ENCODE measurements around the gene DDO. TPM values are rescaled to one million over a fixed set of nuclear protein-coding genes. Genes with fewer than 3 reads are reported as not detected.

The DDO gene
- total RNA-seq, 2 donors from 2014 or later, result 4.4 to 13.7 TPM

- no peaks in the 10 kb centered on the region for H3K27me3 ChIP-seq
- DNase-seq (ENCODE audit: low spot score), result no peak
Observed at GRCh38 chr6:110440026-110440425, 24.7 kb upstream of the DDO start.

DNA sequence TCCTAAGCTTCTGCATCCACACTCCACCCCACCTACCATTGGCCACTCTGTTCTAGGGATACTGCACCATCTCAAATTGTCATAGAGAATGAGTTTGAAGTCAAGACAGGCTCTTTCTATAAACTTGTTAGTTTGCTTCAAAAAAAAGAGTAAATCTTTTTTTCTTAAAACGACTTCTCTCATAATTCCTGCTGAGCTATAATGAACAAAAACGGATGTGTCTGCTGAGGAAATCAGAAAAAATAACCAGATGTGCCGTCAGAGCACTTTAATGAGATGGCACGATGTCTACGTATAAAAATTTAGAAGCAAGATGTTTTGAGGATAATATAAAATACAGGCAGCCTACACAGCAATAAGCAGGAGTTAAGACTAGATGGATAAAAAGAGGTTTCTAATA lies 24.0 kb upstream of the DDO start:
- no peak for DNase-seq (ENCODE audit: low spot score)
- H3K4me3 ChIP-seq, result no peak overlapping the region
- TF ChIP-seq, protein P1, sequence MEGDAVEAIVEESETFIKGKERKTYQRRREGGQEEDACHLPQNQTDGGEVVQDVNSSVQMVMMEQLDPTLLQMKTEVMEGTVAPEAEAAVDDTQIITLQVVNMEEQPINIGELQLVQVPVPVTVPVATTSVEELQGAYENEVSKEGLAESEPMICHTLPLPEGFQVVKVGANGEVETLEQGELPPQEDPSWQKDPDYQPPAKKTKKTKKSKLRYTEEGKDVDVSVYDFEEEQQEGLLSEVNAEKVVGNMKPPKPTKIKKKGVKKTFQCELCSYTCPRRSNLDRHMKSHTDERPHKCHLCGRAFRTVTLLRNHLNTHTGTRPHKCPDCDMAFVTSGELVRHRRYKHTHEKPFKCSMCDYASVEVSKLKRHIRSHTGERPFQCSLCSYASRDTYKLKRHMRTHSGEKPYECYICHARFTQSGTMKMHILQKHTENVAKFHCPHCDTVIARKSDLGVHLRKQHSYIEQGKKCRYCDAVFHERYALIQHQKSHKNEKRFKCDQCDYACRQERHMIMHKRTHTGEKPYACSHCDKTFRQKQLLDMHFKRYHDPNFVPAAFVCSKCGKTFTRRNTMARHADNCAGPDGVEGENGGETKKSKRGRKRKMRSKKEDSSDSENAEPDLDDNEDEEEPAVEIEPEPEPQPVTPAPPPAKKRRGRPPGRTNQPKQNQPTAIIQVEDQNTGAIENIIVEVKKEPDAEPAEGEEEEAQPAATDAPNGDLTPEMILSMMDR (IDR thresholded peaks at IDR 0.05), result no peak
- H3K27me3 ChIP-seq, result no peaks in the 10 kb centered on the region
- H3K27ac ChIP-seq, result no peak overlapping the region
- peaks cover 0 to 2% of the 10 kb centered on the region in 2 donors for H3K9me3 ChIP-seq
- H3K36me3 ChIP-seq, result no peaks in the 10 kb centered on the region
- no peaks in the 10 kb centered on the region for H3K4me1 ChIP-seq

More at GRCh38 chr6:110440026-110440425, 24.7 kb upstream of the DDO start:
- no peaks in the 10 kb centered on the region for H3K4me1 ChIP-seq
- H3K36me3 ChIP-seq, result no peaks in the 10 kb centered on the region
- H3K4me3 ChIP-seq, result no peak overlapping the region
- H3K27ac ChIP-seq, result no peak overlapping the region
- TF ChIP-seq, protein P1 (IDR thresholded peaks at IDR 0.05), result no peak
- H3K9me3 ChIP-seq, result peaks cover 0 to 2% of the 10 kb centered on the region in 2 donors

DNA sequence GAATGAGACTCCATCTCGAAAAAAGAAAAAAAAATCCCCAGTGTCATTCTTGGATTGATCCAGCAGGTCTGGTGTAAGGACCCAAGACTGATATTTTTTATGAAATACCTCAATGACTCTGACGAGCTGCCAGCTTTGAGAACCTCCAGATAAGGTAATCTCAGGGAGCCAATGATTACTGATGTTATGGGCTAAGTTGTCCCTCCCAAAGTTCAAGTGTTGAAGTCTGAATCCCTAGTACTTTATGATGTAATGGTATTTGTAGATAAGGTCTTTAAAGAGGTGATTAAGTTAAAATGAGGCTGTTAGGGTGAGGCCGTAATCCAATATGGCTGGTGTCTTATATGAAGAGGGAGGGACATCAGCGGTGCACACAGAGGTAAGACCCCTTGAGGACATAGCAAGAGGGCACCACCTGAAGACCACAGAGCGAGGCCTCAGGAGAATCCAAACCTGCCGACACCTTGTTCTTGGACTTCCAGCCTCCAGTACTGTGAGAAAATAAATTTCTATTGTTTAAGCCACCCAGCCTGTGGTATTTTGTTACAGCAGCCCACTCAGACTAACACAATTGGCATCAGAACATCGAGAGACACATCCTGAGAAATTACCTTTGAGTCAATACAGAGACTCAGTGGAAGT lies 19.7 kb upstream of the DDO start:
- TF ChIP-seq, protein P1 (IDR thresholded peaks at IDR 0.05), result no peak
- peaks cover 0 to 2% of the 10 kb centered on the region in 2 donors for H3K9me3 ChIP-seq

GRCh38 chr6:110432285-110432900 lies 17.0 kb upstream of the DDO start:
- H3K36me3 ChIP-seq, result no peaks in the 10 kb centered on the region
- H3K4me1 ChIP-seq, result peaks cover 0 to 3% of the 10 kb centered on the region in 2 donors
- no peaks in the 10 kb centered on the region for H3K27me3 ChIP-seq
- no peak for DNase-seq (ENCODE audit: low spot score)
- H3K27ac ChIP-seq, result no peak overlapping the region
- peaks cover 0 to 2% of the 10 kb centered on the region in 2 donors for H3K9me3 ChIP-seq
- TF ChIP-seq, protein P1 (IDR thresholded peaks at IDR 0.05), result no peak
- no peak overlapping the region for H3K4me3 ChIP-seq

More for the DNA sequence above, 19.7 kb upstream of the DDO start:
- Histone ChIP-seq H3K27me3 (no peaks in the 10 kb centered on the region), H3K4me3 (no peak overlapping the region), H3K36me3 (no peaks in the 10 kb centered on the region), H3K4me1 (peaks cover 0 to 3% of the 10 kb centered on the region in 2 donors), H3K27ac (no peak overlapping the region)
- DNase-seq (ENCODE audit: low spot score), result no peak

GRCh38 chr6:110430741-110431140 lies 15.4 kb upstream of the DDO start:
- TF ChIP-seq, protein P1 (IDR thresholded peaks at IDR 0.05), result no peak
- DNase-seq (ENCODE audit: low spot score), result no peak
- peaks cover 0 to 3% of the 10 kb centered on the region in 2 donors for H3K4me1 ChIP-seq
- H3K4me3 ChIP-seq, result no peak overlapping the region
- H3K27me3 ChIP-seq, result no peaks in the 10 kb centered on the region
- H3K36me3 ChIP-seq, result no peaks in the 10 kb centered on the region
- H3K9me3 ChIP-seq, result peaks cover 0 to 2% of the 10 kb centered on the region in 2 donors
- no peak overlapping the region for H3K27ac ChIP-seq
